Measurements from ENCODE around the gene SHISA7. TPM values are rescaled to one million over a fixed set of nuclear protein-coding genes. Genes with fewer than 3 reads are reported as not detected.

The SHISA7 gene
- total and polyA plus RNA-seq, 2 experiments from 2014 or later, result not detected

DNA sequence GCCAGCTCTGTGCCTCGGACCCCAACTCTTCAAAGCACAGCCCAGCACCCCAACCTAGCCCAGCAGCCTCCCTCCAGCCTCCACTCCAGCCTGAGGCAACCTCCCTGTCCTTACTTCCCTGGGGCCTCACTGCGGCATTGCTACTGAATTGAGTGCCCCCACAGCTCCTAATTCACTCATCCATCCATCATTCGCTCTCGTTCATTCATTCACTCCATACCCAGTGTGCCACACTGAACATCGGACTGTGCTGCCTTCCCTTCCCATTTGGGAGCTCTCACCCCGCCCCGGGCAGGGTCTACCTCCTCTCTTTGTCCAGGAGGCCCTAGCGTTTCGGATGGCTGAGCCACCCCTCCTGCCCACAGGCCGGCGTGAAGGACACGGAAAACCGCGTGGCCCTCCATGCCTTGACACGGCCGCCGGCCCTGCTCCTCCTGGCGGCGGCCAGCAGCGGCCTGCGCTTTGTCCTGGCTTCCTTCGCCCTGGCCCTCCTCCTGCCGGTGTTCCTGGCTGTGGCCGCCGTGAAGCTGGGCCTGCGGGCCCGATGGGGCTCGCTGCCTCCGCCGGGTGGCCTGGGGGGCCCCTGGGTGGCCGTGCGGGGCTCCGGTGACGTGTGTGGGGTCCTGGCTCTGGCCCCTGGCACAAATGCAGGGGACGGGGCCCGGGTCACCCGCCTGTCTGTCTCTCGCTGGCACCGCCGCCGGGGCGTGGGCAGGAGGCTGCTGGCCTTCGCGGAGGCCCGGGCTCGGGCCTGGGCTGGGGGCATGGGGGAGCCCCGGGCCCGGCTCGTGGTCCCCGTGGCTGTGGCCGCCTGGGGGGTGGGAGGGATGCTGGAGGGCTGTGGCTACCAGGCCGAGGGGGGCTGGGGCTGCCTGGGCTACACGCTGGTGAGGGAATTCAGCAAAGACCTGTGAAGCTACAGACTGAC lies 43.2 kb upstream of the SHISA7 start:
- Histone ChIP-seq H3K4me3 (peak overlapping the region; percentile 87), H3K27ac (peak overlapping the region; percentile 90), H3K4me1 (ENCODE audit: low read depth) (peaks cover 23% of the 10 kb centered on the region), H3K9me3 (ENCODE audit: low read depth) (no peaks in the 10 kb centered on the region), H3K27me3 (no peaks in the 10 kb centered on the region), H3K36me3 (peaks cover 2% of the 10 kb centered on the region)
- no peak for DNase-seq (ENCODE audit: low read depth in 1 of 2, low spot score in 1 of 2)
- TF ChIP-seq, protein P1, sequence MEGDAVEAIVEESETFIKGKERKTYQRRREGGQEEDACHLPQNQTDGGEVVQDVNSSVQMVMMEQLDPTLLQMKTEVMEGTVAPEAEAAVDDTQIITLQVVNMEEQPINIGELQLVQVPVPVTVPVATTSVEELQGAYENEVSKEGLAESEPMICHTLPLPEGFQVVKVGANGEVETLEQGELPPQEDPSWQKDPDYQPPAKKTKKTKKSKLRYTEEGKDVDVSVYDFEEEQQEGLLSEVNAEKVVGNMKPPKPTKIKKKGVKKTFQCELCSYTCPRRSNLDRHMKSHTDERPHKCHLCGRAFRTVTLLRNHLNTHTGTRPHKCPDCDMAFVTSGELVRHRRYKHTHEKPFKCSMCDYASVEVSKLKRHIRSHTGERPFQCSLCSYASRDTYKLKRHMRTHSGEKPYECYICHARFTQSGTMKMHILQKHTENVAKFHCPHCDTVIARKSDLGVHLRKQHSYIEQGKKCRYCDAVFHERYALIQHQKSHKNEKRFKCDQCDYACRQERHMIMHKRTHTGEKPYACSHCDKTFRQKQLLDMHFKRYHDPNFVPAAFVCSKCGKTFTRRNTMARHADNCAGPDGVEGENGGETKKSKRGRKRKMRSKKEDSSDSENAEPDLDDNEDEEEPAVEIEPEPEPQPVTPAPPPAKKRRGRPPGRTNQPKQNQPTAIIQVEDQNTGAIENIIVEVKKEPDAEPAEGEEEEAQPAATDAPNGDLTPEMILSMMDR (IDR thresholded peaks at IDR 0.05; ENCODE audit: low read depth, low read length), result peak; percentile 16

DNA sequence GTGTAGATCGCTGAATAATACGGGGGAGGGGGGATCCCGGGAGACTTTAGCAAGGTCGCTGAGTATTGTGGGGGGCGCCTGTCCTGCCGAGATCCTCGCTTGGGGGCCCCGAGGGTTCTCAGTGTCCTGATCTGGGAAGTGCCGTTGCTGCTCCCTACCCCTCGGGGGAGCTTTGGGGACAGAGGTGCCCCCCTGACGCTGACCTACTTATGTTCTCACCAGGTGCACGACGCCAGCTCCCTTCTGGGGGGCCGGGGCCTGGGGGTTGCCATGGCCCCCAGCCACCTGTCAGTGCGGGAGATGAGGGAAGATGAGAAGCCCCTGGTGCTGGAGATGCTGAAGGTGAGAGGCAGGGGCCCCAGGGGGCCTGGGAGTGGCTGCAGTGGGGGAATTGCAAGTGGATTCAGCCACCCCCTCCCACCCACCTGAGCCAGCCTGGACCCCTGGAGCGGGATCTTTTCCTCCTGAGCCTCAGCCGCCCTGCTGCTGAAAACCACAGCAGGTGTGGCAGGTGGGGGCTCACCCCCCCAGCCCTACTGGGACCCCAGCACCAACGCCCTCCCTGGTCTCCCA lies 42.4 kb upstream of the SHISA7 start:
- no peak for DNase-seq (ENCODE audit: low read depth in 1 of 2, low spot score in 1 of 2)
- peak overlapping the region; percentile 67 for H3K27ac ChIP-seq
- no peaks in the 10 kb centered on the region for H3K27me3 ChIP-seq
- H3K36me3 ChIP-seq, result peaks cover 2% of the 10 kb centered on the region
- no peaks in the 10 kb centered on the region for H3K9me3 ChIP-seq (ENCODE audit: low read depth)
- TF ChIP-seq, protein P1 (IDR thresholded peaks at IDR 0.05; ENCODE audit: low read depth, low read length), result no peak
- H3K4me3 ChIP-seq, result peak overlapping the region; percentile 87
- H3K4me1 ChIP-seq (ENCODE audit: low read depth), result peaks cover 23% of the 10 kb centered on the region

DNA sequence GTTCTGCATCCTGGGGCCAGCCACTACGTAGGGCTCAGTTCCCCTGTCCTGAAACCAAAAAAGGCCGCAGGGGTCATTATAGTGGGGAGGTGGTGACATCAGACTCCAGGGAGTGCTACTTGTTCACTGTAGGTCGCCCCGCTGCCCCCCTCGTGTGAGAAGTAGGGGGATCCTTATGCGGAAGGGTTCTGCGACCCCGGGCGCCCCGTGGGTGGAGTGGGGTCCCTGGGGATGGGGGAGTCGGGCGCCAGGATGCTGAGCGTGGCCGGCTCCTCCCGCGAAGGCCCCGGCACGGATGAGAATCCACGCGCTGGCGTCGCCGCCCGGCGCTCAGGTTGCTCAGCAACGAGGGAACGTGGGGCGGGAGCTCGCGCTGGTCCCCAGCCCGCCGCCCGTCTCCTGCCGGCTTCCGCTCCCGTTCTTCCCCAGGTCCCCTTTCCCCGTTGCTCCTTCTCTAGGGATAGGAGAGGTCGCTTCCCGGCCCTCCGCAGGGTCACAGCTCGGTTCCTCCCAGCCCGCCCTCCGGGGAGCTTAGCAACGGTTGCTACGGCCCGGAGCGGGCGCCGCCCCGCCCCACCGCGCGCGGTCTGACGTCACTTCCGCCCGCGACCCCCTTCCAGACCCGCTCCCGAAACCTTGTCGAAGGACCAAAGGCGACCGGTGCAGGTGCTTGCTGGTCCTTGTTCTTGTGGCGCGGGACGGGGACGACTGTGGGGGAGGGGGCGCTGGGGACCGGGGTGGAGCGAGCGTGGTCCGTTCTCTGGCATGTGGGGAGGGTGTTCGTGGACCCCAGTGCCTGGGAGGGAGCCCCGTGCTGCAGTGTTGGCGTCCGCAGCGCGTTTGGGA lies 41.7 kb upstream of the SHISA7 start, which contains the start of gene NAT14:
NAT14 (plus strand) TSS at position 596 of the 846 bp plus-strand sequence. CDS start 521 bp downstream, outside the sequence.
- TF ChIP-seq, protein P1 (IDR thresholded peaks at IDR 0.05; ENCODE audit: low read depth, low read length), result no peak
- H3K9me3 ChIP-seq (ENCODE audit: low read depth), result no peaks in the 10 kb centered on the region
- H3K27me3 ChIP-seq, result no peaks in the 10 kb centered on the region
- H3K36me3 ChIP-seq, result peaks cover 2% of the 10 kb centered on the region
- peak within 1 kb of the TSS; percentile 87 for H3K4me3 ChIP-seq
- H3K4me1 ChIP-seq (ENCODE audit: low read depth), result peaks cover 23% of the 10 kb centered on the region
- H3K27ac ChIP-seq, result peak within 1 kb of the TSS; percentile 67
- DNase-seq (ENCODE audit: low read depth in 1 of 2, low spot score in 1 of 2), result peak; percentile 71 to 84

DNA sequence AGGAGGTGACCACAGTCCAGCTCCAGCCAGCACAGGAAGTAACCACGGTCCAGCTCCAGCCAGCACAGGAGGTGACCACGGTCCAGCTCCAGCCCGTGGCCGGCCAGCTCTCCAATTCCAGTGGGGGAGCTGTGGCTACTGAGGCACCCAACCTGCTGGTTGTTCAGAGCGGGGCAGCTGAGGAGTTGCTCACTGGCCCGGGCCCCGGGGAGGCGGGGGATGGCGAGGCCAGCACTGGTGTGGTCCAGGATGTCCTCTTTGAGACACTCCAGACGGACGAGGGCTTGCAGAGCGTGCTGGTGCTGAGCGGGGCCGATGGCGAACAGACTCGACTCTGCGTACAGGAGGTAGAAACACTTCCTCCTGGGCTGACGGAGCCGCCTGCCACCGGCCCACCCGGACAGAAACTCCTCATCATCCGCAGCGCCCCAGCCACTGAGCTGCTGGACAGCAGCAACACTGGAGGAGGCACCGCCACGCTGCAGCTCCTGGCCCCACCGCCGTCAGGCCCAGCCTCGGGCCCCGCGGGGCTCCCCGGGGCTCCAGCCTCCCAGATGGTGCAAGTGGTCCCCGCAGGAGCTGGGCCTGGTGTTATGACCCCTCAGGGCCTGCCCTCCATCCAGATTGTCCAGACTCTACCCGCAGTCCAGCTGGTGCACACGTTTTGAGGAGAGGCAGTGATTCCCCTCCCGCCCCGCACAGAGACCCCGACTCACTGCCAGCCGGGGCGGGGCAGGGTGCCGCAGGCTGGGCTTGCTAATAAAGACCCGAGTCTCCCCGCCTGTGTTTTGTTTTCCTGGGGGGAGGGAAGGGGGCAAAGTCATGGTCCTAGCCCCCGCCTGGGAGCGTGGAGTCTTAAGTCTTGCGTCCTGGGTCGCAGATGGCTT lies 40.8 kb upstream of the SHISA7 start:
- TF ChIP-seq, protein P1 (IDR thresholded peaks at IDR 0.05; ENCODE audit: low read depth, low read length), result no peak
- H3K9me3 ChIP-seq (ENCODE audit: low read depth), result no peaks in the 10 kb centered on the region
- peaks cover 23% of the 10 kb centered on the region for H3K4me1 ChIP-seq (ENCODE audit: low read depth)
- peak overlapping the region; percentile 87 for H3K4me3 ChIP-seq
- DNase-seq (ENCODE audit: low read depth in 1 of 2, low spot score in 1 of 2), result no peak
- H3K36me3 ChIP-seq, result peaks cover 2% of the 10 kb centered on the region
- H3K27ac ChIP-seq, result no peak overlapping the region
- H3K27me3 ChIP-seq, result no peaks in the 10 kb centered on the region
